Kidney glomerular epithelial cell (primary cell): ENCODE data around the gene DUSP12.

Source experiments
- DNase-seq: peaks from one replicate; lab custom pipeline; 2025; lab: John Stamatoyannopoulos, UW

DUSP12 gene

DNA sequence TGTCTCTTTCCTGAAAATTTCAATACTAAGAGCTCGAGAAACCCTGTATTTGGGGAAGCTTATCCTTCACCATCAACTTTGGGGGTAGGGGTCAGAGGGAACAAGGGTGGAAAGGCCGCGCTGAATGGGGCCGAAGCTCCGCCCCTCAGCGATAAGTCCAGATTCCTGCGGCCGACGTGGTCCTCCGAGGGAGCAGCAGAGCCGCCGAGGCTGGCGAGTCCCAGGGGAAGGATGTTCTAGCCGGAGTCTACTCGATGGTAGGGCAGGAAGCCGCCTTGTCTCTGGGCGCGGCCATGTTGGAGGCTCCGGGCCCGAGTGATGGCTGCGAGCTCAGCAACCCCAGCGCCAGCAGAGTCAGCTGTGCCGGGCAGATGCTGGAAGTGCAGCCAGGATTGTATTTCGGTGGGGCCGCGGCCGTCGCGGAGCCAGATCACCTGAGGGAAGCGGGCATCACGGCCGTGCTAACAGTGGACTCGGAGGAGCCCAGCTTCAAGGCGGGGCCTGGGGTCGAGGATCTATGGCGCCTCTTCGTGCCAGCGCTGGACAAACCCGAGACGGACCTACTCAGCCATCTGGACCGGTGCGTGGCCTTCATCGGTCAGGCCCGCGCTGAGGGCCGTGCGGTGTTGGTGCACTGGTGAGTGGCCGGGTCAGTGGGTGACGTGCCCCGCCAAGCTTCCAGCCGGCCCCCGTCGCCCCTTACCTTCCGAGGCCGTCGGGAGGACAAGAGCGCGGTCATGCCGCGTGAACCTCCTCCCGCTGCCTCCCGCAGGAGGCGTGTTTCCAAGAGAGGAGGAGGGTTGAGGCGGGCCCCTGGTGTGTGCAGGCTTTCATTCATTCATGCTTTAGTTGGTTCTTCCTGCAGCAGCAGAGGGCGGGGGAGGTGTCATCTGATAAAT is at the start of gene DUSP12:
Gene DUSP12, plus strand, starts transcription at position 278 of the 899 bp plus-strand sequence. Its CDS starts 16 bp downstream, at position 294.
- peak; percentile 96 for DNase-seq

- peak; percentile 61 for DNase-seq
These were observed 47.3 kb upstream of the DUSP12 start for GRCh38 chr1:161702250-161702649.

GRCh38 chr1:161705537-161705936 is 44.0 kb upstream of the DUSP12 start:
- no peak for DNase-seq

GRCh38 chr1:161706113-161706481 is 43.5 kb upstream of the DUSP12 start:
- no peak for DNase-seq

DNA sequence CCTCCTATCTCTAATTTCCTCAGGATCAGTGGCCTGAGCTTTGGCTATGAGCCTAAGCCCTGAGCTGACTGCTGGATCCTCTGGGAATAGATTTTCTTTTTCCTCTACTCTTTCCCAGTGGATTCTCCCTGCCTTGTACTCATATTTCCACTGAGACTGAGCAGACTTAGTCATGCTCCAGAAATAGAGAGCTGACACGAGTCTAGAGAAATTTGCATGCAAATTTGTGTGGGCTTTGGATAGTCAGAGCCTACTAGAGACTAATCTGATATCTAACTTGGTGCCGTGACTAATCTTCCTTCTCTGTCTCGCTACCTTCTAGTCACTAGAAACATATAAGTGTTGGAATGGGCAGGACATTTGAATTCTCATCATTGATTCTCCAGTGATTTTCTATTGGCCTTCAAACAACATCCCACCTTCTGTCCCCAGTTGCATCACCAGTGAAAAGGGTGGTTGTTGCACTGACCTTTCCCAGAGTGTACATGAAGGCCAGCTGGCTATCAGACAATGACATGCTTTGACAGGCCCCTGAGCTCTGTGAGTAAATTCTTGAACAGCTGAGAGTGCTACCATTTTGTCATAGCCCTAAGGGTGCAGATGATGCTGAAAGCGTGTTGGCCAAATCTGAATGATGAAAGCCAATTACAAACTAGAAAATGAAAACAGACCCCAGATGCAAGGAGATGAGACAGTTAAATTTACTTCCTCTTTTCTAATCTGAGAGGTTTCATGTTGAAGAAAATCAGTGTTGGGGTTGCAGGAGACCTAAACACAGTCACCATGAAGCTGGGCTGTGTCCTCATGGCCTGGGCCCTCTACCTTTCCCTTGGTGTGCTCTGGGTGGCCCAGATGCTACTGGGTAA is 42.9 kb upstream of the DUSP12 start, which contains the start of gene FCRLA:
Gene FCRLA, plus strand, starts transcription at position 748 of the 866 bp plus-strand sequence. Its CDS starts 36 bp downstream, at position 784.
- peak; percentile 92 for DNase-seq

DNA sequence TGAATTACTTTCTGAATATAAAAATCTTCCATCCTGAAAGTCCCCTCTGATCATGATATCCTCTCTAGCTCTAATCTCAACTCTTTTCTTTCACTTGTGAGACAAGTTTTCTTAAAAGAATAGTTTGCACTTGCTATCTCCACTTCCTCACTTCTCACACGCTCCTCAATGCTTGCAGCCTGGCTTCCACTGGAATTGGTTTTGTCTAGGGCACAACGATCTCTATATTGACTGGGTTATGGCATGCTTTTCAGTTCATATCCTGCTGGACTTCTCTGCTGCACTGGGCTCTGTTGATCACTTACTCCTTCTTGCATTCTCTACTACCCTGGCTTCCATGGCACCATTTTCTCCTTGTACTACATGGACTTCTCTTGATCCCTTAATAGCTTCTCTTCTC is 42.1 kb upstream of the DUSP12 start:
- no peak for DNase-seq

GRCh38 chr1:161709373-161709772 is 40.2 kb upstream of the DUSP12 start:
- DNase-seq: no peak

- no peak for DNase-seq
These were observed 39.0 kb upstream of the DUSP12 start for GRCh38 chr1:161710560-161710959.

DNA sequence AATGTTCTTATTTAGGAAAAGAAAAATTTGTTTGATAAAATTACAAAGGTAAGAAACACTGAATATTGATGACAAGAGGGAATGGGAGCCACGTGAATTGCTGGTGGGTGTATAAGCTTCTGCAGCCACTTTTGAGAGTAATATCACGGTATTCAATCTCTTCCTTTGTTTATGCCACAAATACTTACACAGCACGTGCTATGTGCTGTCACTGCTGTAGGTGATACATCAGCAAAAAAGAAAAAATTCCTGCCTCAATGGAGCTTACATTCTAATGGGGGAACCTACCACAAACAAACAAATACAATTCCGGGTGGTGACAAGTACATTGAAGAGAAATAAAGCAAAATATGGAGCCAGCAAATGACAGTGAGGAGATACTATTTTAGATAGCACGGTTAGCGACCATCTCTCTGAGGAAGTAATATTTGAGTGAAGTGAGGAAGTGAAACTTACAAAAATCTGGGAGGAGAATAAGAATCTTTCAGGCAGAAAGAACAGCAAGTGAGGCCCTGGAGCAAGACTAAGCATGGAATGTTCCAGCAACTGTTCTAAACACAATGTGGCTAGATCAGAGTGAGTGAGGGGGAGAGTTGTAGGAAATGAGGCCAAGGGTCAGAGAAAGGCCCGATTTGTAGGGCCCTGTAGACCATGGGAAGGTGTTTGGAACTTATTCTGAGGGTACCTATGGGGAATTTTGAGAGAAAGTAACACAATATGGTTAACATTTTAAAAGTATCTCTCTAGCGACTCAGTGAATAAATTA is 30.8 kb upstream of the DUSP12 start:
- DNase-seq: no peak

DNA sequence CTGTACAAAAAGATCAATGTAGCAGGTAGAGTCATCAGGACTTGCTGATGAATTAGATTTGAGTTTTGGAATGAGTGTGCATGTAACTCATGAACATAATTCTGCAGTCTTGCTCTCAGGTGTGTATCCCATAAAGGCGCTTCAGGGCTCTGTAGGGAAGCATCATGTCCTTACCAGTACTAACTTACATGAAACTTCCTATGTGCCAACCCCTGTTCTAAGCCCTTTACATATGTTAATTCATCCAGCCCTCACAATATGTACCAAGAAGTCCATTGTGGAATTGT is 30.3 kb upstream of the DUSP12 start:
- no peak for DNase-seq

DNA sequence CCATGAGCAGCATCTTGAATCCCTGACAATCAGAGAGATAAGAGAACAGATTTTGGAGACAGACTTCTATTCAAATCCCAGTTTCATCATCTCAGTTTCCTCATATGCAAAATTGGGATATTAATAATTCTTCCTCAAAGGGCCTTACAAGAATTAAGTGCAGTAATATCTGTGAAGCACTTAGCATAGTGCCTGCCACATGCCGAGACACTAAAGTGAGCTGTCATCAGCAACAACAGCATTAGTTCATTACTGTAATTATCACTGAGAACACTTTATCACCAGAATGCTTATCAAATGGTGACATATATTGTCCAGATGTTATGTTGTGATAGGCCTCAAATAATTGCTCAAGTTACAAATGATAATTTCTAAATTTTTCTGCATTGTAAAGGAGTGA is 29.2 kb upstream of the DUSP12 start:
- no peak for DNase-seq

- no peak for DNase-seq
These were observed 28.4 kb upstream of the DUSP12 start, which contains the start of gene FCRLB for GRCh38 chr1:161720956-161721737. Gene FCRLB (plus strand): TSS chr1:161721544. CDS start chr1:161722673, 1,129 bp downstream.

- DNase-seq: peak; percentile 63
These were observed 27.7 kb upstream of the DUSP12 start for GRCh38 chr1:161721738-161722343.

- no peak for DNase-seq
These were observed 27.2 kb upstream of the DUSP12 start for GRCh38 chr1:161722406-161722805.

GRCh38 chr1:161723459-161724141 is 26.0 kb upstream of the DUSP12 start:
- DNase-seq: no peak

DNA sequence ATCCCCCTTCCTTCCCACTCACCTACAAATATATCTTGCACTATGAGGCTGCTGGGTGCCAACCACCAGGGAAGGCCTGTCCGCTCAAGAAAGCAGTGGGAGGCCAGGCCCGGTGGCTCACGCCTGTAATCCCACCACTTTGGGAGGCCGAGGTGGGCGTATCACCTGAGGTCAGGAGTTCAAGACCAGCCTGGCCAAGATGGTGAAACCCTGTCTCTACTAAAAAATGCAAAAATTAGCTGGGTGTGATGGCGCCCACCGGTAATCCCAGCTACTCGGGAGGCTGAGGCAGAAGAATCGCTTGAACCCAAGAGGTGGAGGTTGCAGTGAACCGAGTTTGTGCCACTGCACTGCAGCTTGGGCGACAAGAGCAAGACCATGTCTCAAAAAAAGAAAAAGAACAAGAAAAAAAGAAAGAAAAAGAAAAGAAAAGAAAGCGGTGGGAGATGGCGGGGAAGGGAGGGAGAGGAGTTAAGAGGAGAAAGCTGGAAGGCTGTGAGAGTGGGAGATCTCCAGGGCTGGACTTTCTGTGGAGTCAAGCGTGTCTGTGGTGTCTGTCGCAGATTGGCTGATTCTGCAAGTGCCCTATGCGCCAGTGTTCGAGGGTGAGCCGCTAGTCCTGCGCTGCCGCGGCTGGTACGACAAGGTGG is 24.2 kb upstream of the DUSP12 start:
- peak; percentile 26 for DNase-seq

DNA sequence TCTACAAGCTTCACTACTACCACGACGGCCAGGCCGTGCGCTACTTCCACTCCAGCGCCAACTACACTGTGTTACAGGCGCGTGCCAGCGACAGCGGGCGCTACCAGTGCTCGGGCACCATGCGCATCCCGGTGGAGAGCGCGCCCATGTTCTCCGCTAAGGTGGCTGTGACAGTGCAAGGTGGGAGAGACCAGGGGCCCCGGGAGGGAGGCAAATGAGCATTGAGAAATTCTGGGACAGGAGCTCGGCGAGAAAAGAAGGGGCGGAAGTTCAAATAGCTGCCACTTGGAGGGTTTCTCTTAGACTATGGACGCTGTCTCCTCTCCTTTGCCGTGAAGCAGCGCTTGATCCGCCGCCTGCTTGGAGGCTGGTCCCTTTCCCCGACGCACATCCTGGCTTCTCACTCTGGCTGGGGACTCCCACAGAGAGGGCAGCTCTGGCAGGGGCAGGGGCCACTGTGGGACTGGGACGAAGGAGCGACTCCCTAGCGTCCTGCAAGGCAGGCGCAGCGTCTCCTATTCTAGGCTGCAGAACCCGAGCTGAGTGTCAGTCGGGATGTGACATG is 23.6 kb upstream of the DUSP12 start:
- peak; percentile 14 for DNase-seq

- DNase-seq: peak; percentile 70
These were observed 22.9 kb upstream of the DUSP12 start for GRCh38 chr1:161726473-161727255.
